Uterus (tissue), 2 donors: ENCODE measurements around the gene CFC1B.
"Not testable (repeated sequence)": the region's sequence is repeated elsewhere in the genome, so short reads cannot be mapped to it uniquely, and the experiment has no call there.

Source experiments
- CTCF ChIP-seq, 4 experiments: fragments of 200-600 bp in 2 of 4; fragments of 450-650 bp in 2 of 4; sonication (generic) in 2 of 4; IDR thresholded peaks; one replicate each; pipeline ENCODE4 v1.5.1; 2016 to 2019; ENCODE audit warnings: antibody characterized with exemption in 4 of 4, mild to moderate bottlenecking in 2 of 4, moderate library complexity in 1 of 4
- POLR2A ChIP-seq, 2 donors: fragments of 450-650 bp; IDR thresholded peaks; one replicate each; pipeline ENCODE4 v1.6.1; 2016; ENCODE audit warnings: antibody characterized with exemption in 2 of 2, mild to moderate bottlenecking in 1 of 2, moderate library complexity in 1 of 2

GRCh38 chr2:130510807-130511746 is 9.9 kb upstream of the CFC1B start:
- TF ChIP-seq CTCF, POLR2A (IDR thresholded peaks at IDR 0.05): not testable (repeated sequence)
